Embryonic facial prominence (tissue), 1 donor: ENCODE data around the gene KDM4B.

Experiments used
- DNase-seq: peaks from one replicate; pipeline ENCODE4 v3.0.0-alpha.2; 2016; ENCODE audit errors: extremely low spot score

KDM4B gene

GRCh38 chr19:5137114-5137513 is 168.2 kb downstream of the KDM4B start:
- DNase-seq, result no peak

- DNase-seq, result no peak
Measured at GRCh38 chr19:5137571-5138124, 168.7 kb downstream of the KDM4B start.

DNA sequence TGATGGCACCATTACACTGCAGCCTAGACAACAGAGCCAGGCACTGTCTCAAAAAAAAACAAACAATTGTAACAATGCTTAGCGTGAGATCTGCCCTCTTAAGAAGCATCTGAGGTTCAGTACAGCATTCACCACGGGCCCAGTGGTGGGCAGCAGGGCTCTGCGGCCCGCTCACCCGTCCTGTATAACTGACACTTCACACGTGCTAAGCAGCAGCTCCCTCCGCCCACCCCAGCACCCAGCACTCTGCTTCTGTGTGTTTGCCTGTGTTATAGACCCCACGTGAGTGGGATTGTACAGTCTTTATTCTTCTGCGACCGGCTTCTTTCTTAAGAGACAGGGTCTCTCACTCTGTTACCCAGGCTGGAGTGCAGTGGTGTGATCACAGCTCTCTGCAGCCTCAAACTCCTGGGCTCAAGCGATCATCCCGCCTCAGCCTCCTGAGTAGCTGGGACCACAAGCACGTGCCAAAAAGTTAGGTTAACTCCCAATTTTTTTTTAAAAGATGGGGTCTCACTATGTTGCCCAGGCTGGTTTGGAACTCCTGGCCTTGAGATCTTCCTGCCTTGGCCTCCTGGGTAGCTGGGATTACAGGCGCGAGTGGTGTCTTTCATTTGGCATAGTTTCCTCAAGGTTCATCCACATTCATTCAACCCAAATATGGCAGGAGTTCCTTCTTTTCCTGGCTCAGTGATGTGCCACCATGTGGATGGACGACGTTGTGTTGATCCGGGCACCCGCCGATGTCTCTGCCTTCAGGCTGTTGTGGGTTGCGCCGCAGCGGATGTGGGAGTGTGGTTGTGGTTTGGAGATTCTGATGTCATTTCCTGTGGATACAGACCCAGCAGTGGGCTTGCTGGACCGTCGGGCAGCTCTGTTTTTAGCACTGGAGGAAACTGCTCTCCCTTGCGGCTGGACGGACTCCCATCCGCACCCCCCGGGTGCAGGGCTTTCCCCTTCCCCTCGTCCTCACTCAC is 170.0 kb downstream of the KDM4B start:
- no peak for DNase-seq

DNA sequence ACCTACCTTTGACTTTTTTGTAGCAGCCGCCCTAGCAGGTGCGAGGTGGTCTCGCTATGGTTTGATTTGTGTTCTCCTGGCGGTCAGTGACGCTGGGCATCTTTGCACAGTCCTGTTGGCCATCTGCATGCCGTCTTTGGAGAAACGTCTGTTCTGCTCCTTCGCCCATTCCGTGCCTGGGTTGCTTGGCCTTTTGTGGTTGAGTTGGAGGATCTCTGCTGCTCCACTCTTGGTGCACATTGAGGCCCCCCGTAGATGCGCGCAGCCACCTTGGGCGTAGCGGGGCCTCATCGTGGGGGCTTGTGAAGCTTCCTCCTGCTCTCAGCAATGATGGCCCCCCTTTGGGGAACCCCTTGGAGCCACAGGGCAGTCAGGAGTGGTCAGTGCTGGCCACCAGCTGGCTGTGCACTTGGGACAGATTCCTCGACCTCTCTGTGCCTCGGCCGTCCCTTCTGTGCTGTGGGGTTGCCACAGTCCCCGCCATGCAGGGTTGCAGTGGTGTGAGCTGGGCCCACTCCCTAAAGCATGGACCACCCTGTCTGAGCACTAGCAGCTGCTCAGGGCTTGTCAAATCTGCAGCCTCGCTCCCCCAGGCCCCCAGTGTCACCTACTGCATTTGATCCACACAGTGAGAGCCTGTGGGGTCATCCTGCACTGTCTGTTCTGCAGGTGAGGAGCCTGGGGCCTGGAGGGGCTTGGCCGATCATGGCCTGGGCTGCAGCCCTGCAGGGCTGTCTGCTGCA is 170.8 kb downstream of the KDM4B start:
- no peak for DNase-seq

DNA sequence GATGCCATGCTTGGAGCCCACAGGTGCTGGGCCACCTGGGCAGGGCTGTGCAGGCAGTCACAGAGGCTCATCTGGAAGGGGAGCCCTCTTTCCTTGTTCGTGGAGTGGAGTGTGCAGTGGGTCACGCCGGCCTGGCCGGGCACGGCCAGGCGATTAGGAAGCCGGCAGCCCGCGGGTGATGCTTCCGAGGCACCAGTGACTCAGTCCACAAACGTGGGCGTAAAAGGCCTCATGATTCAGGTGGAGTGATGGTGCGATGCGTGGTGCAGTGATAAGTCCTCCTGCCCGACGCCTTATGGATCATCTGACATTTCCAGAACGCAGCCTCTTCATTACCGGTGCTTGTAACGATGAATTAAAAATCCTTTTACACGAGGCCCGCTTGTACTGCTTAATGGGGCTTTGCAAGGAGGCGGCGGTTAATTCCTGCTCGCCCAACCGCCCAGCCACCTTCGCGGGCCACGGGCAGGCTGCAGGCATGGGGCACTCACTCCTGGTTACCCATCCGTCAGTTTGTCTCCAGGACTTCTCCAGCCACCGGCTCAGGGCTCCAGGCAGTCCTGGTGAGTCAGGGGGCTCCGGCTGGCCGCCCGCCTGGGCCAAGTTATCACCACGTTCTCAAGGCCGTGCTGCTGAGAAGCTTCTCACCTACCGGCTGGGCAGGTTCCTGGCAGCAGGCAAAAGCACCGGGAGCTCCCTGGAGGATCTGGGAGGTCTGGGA is 172.4 kb downstream of the KDM4B start:
- DNase-seq, result no peak

DNA sequence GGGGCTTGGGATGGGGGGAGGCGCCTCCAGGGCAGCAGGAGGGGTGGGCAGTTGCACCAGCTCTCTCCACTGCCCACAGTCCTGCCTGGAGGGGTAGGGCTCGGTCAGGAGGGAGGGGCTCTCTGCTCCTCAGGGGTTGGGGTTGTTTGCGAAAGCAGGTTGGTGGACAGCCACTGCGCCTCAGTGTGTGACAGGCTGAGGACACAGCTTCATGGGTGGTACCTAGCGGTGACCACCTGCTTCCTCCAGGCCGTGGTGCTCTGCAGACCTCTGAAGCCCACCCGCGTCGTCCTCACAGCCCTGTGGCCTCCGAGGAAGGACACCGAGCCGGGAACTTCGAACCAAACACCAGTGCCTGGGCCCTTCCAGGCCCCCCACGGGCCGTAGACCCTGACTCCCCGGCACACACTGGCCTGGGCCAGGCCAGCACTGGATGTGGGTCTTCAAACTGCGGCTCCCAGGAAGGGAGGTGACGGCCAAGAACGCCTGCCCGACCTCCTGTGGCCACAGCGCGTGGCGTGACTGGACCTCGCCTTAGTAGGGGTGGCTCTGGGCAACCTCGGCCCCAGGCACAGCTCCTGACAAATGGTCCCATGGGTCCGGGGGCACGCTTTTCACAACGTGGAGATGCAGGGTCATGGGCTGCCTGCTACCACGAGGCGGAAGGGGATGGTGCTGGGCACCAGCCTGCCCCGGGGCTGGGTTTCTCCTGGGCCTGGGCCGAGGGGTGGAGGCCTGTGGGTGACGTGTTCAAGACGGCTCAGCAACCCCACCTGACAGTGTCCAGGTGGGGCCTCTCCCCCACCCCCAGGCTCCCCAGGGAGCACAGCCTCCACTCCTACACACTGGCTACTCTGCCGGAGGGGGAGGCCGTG is 173.2 kb downstream of the KDM4B start:
- no peak for DNase-seq

DNA sequence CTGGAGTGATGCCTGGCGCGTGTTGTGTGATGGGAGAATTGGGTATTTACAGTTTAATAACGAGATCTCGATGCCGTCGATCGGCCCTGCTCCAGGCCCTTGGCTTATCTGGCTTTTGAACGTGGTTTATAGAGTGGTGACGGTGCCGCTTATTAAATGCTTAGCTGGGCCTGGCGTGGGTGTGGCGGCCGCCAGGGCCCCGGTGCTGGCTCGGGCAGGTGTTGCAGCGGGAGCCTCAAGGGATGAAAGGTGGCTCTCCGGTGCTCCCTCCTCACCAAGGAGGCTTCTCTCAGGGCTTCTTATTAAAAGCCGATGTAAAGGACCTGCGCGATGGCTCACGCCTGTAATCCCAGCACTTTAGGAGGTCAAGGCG is 173.8 kb downstream of the KDM4B start:
- no peak for DNase-seq

DNA sequence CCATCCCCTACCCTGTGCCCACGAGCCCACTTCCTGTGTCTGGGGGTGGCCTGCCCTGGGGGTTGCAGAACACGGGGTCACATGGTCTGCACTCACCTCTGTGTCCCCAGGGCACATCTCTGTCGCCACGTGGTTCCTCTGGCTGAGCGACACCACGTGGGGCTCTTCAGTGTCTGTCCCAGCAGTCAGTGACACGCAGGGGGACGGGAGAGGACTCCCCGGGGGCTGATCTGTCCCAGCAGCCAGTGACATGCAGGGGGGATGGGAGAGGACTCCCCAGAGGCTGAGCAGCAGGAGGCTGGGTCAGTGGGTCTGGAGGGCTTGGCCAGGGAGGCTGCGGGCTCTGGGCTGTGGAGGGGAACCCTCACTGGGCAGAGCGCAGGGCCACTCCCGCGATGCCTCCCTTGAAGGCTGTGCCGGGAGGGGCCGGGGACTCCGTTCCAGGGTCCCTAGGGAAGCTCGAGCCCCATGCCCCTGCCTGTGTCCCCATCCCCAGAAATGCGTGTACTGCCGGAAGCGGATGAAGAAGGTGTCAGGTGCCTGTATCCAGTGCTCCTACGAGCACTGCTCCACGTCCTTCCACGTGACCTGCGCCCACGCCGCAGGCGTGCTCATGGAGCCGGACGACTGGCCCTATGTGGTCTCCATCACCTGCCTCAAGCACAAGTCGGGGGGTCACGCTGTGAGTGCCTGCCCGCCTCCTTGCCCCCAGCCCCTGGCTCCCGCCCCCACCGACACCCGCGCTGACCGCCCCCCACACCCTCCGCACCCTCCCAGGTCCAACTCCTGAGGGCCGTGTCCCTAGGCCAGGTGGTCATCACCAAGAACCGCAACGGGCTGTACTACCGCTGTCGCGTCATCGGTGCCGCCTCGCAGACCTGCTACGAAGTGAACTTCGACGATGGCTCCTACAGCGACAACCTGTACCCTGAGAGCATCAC is 174.8 kb downstream of the KDM4B start:
- no peak for DNase-seq

- DNase-seq, result no peak
Measured at GRCh38 chr19:5144545-5145179, 175.7 kb downstream of the KDM4B start.

DNA sequence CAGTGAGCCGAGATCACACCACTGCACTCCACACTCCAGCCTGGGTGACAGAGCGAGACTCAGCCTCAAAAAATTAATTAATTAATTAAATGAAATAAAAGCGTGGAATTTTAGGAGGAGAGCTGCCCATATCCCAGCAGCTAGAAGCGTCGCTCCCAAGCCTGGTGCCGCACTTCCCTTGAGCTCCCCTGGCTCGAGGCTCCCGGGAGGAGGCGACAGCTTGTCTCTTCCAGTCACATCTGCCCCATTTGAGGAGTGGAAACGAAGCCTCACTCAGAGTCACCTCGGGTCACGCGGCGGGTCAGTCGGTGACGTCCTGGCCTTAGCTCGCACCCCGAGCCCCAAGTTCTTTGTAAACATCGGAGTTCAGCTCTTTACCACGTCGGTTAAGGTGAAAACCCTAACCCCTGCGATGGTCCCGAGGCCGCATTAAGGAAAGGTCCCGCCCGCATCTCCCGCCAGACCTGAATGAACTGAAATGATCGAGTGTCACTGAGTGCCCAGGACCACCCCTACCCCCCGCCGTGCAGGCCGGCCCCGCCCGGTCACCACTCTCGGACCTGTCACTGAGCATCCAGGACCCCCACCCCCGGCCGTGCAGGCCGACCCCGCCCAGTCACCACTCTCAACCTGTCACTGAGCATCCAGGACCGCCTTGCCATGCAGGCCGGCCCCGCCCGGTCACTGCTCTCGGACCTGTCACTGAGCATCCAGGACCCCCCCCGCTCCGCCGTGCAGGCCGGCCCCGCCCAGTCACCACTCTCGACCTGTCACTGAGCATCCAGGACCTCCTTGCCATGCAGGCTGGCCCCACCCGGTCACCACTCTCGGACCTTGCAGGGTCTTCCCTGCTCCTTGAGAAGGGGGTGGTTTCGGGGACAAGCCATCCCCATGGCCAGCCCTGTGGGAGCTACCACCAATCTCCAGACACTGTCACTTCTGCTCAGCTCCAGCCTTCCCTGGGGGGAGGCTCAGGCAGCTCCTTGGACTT is 176.9 kb downstream of the KDM4B start:
- no peak for DNase-seq

- no peak for DNase-seq
Measured at GRCh38 chr19:5147074-5147977, 178.4 kb downstream of the KDM4B start.

- DNase-seq, result no peak
Measured at GRCh38 chr19:5147978-5148793, 179.3 kb downstream of the KDM4B start.

DNA sequence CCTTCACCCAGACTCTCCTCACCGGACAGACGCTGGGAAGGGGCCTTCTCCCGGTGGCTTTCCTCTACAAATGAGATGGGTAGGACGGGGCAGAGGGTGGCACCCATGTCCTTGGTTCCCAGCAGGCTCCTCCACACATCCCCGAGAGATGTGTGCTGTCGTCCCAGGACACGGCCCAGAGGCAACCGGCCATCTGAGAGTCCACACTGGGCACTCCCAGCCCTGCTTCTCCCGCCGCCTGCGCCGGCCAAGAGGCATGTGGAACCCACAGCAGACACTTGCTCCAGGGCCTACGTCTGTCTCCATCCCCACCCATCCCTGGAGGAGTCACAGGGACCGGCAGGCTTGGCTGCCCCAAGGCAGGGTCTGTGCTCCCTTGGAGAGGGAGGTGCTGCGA is 179.9 kb downstream of the KDM4B start:
- DNase-seq, result no peak

GRCh38 chr19:5149508-5149907 is 180.6 kb downstream of the KDM4B start:
- no peak for DNase-seq

DNA sequence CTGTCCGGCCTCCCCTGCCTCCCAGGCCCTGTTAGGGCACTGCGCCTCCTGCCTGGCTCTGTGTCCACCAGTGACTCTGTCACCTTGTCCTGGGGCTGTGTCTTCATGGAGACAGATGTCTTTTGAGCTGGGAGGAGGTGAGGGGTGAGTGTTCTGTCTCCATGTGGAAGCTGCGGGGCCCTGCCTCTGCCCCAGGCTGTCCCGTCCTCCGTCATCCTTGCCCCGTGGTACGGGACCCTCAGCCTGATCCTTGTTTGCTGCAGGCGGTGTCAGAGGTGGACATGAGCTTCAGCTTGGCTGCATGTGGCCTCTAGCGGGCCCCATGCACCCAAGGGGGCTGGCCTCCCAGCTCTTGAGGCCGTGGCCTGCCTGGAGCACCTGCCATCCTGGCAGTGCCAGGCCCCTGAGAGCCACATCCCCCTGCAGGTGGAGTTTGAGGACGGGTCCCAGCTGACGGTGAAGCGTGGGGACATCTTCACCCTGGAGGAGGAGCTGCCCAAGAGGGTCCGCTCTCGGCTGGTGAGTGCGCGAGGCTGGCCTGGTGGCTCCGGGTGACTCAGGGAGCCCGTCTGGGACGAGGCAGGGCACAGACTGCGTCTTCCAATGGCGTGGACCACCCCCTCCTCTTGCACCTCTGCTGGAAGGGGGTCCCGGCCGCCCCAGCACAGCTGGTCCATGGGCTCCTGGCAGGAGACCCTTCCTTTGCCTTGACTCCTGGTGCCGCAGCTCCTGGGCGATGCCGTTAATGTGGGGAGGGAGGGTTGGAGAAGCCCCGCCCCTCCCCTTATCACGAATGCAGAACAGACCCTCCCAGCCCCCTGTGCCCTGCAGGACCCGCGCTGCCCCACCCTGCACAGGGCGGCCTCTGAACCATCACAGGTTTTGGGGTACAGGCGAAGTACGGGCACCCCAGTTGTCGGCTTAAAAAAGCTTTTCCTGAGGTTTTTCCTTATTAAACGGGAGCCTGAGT is 181.3 kb downstream of the KDM4B start:
- no peak for DNase-seq
